OCI-LY1 (cell line): ENCODE measurements around the gene MXD4.

Source experiments
- H2AFZ ChIP-seq: fragments of 200-600 bp; sonication (generic), shearing (Covaris generic); 2 replicates; pipeline ENCODE4 v1.6.0; 2014; ENCODE audit warnings: antibody characterized with exemption, mild to moderate bottlenecking, low read length
- H3F3A ChIP-seq: fragments of 200-600 bp; sonication (generic), shearing (Covaris generic); 2 replicates; pipeline ENCODE4 v1.6.0; 2014; ENCODE audit warnings: mild to moderate bottlenecking, antibody characterized with exemption, low read length, moderate library complexity; ENCODE audit not compliant: insufficient read depth
- H3K27ac ChIP-seq: fragments of 200-600 bp; sonication (generic); 2 replicates; pipeline ENCODE4 v1.5.1; 2014; ENCODE audit warnings: low read length, mixed run types, mild to moderate bottlenecking, low read depth; ENCODE audit not compliant: poor library complexity, severe bottlenecking
- H3K27me3 ChIP-seq: fragments of 200-600 bp; sonication (generic); 2 replicates; pipeline ENCODE4 v1.6.0; 2014; ENCODE audit warnings: antibody characterized with exemption, mild to moderate bottlenecking, low read length, moderate library complexity; ENCODE audit not compliant: insufficient read depth
- H3K36me3 ChIP-seq: fragments of 200-600 bp; sonication (generic); 2 replicates; pipeline ENCODE4 v1.6.1; 2014; ENCODE audit warnings: mild to moderate bottlenecking, antibody characterized with exemption, low read length, moderate library complexity, mixed read lengths; ENCODE audit not compliant: insufficient read depth
- H3K4me1 ChIP-seq: fragments of 200-600 bp; sonication (generic); 2 replicates; pipeline ENCODE4 v1.5.1; 2014; ENCODE audit warnings: mild to moderate bottlenecking, low read length, moderate library complexity; ENCODE audit not compliant: insufficient read depth, severe bottlenecking
- H3K4me2 ChIP-seq: fragments of 200-600 bp; sonication (generic), shearing (Covaris generic); 2 replicates; pipeline ENCODE4 v1.6.1; 2014; ENCODE audit warnings: low read length
- H3K4me3 ChIP-seq: fragments of 200-600 bp; sonication (generic); 2 replicates; pipeline ENCODE4 v1.5.1; 2014; ENCODE audit warnings: low read length, low read depth, mild to moderate bottlenecking, mixed read lengths; ENCODE audit not compliant: poor library complexity, severe bottlenecking
- H3K79me2 ChIP-seq: fragments of 200-600 bp; shearing (Covaris generic); 2 replicates; pipeline ENCODE4 v1.6.1; 2016; ENCODE audit warnings: mixed run types, low read length, mixed read lengths; ENCODE audit not compliant: insufficient read depth
- H3K9ac ChIP-seq: fragments of 200-600 bp; sonication (generic), shearing (Covaris generic); 2 replicates; pipeline ENCODE4 v1.6.1; 2014; ENCODE audit warnings: mild to moderate bottlenecking, low read length, mixed read lengths
- H3K9me2 ChIP-seq: fragments of 200-600 bp; sonication (generic), shearing (Covaris generic); 2 replicates; pipeline ENCODE4 v1.6.1; 2014; ENCODE audit warnings: low read depth, mild to moderate bottlenecking, low read length, mixed read lengths
- H3K9me3 ChIP-seq: fragments of 200-600 bp; shearing (Covaris generic); 2 replicates; pipeline ENCODE4 v1.6.1; 2014; ENCODE audit warnings: low read length, mixed read lengths
- H4K20me1 ChIP-seq: fragments of 200-600 bp; sonication (generic), shearing (Covaris generic); 2 replicates; pipeline ENCODE4 v1.6.0; 2016; ENCODE audit warnings: mild to moderate bottlenecking, low read length; ENCODE audit not compliant: insufficient read depth
- EZH2 ChIP-seq: fragments of 200-600 bp; sonication (generic), shearing (Covaris generic); IDR thresholded peaks from 2 replicates; pipeline ENCODE4 v1.8.0; 2017; ENCODE audit warnings: borderline replicate concordance, mixed run types, mild to moderate bottlenecking, antibody characterized with exemption, low read length, moderate library complexity, mixed read lengths
- TF ChIP-seq, protein P1 (sequence below): fragments of 200-600 bp; sonication (generic), shearing (Covaris generic); IDR thresholded peaks from 2 replicates; pipeline ENCODE4 v1.5.1; 2017; ENCODE audit warnings: mild to moderate bottlenecking, antibody characterized with exemption, low read length, moderate library complexity, mixed read lengths

MXD4 gene

DNA sequence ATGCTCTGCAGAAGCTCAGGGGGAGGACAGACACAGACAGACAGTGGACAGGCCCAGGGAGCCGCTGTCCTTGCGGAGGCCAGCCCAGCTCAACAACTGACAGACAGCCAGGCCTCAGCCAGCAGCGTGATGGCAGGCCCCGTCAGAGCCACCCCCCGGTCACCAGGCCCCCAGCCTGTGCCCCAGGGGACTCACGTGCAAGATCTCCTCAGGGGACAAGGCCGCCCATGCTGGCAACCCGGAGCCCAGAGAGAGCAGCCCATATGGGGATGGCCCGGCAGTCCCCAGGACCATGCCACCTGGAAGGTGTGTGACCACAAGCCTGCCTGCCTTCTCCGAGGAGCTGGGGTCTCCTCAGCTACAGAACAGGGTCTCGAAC lies 28.0 kb upstream of the MXD4 start:
- Histone ChIP-seq H2AFZ (no peak overlapping the region), H3K4me1 (peaks cover 12% of the 10 kb centered on the region), H3K79me2 (no peaks in the 10 kb centered on the region), H3K27me3 (no peaks in the 10 kb centered on the region), H3K9me3 (no peaks in the 10 kb centered on the region), H4K20me1 (no peaks in the 10 kb centered on the region), H3K4me2 (no peak overlapping the region), H3K36me3 (no peaks in the 10 kb centered on the region; the same call in 1 of the 2 replicates), H3K27ac (no peak overlapping the region), H3F3A (no peaks in the 10 kb centered on the region), H3K4me3 (no peak overlapping the region), H3K9ac (no peak overlapping the region), H3K9me2 (no peaks in the 10 kb centered on the region)
- TF ChIP-seq, protein P1, sequence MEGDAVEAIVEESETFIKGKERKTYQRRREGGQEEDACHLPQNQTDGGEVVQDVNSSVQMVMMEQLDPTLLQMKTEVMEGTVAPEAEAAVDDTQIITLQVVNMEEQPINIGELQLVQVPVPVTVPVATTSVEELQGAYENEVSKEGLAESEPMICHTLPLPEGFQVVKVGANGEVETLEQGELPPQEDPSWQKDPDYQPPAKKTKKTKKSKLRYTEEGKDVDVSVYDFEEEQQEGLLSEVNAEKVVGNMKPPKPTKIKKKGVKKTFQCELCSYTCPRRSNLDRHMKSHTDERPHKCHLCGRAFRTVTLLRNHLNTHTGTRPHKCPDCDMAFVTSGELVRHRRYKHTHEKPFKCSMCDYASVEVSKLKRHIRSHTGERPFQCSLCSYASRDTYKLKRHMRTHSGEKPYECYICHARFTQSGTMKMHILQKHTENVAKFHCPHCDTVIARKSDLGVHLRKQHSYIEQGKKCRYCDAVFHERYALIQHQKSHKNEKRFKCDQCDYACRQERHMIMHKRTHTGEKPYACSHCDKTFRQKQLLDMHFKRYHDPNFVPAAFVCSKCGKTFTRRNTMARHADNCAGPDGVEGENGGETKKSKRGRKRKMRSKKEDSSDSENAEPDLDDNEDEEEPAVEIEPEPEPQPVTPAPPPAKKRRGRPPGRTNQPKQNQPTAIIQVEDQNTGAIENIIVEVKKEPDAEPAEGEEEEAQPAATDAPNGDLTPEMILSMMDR, result no peak
- TF ChIP-seq EZH2, result no peak

DNA sequence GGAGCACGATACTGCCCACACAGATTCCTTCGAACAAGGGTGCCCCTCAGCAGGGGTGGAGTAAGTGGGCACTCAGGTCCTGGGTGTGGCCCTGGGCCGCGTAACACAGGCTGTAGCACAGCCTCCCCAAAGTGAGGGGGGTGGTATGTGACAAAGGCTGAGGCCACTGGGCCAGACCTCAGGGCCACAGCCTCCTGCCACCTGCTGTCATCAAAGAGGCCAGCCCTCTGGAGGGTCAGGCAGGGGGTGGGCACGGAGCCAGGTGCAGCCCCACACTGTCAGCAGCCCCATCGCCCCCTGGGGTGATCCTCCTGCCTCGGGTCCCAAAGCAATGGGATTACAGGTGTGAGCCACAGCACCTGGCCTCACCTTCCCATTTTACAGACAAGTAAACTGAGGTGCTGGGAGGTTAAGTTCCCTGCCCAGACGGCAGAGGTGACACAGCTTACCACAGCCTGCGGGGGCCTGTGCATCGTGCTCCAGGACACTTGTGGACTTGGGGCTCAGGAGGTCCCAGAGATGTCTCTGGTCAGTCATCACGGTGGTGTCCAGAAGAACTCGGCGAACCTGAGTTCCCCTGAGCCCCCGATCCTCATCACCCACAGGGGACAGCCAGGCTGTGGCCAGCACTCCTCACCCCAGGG lies 27.5 kb upstream of the MXD4 start:
- no peak overlapping the region for H2AFZ ChIP-seq
- H3K27ac ChIP-seq, result no peak overlapping the region
- no peaks in the 10 kb centered on the region for H3K27me3 ChIP-seq
- no peaks in the 10 kb centered on the region for H3K9me2 ChIP-seq
- no peaks in the 10 kb centered on the region; the same call in 1 of the 2 replicates for H3K36me3 ChIP-seq
- H3K9me3 ChIP-seq, result no peaks in the 10 kb centered on the region
- no peak overlapping the region for H3K4me2 ChIP-seq
- H3K4me3 ChIP-seq, result no peak overlapping the region
- H3K9ac ChIP-seq, result no peak overlapping the region
- H3F3A ChIP-seq, result no peaks in the 10 kb centered on the region
- H3K79me2 ChIP-seq, result no peaks in the 10 kb centered on the region
- no peak for TF ChIP-seq EZH2
- TF ChIP-seq, protein P1, result no peak
- H3K4me1 ChIP-seq, result peaks cover 12% of the 10 kb centered on the region
- no peaks in the 10 kb centered on the region for H4K20me1 ChIP-seq

DNA sequence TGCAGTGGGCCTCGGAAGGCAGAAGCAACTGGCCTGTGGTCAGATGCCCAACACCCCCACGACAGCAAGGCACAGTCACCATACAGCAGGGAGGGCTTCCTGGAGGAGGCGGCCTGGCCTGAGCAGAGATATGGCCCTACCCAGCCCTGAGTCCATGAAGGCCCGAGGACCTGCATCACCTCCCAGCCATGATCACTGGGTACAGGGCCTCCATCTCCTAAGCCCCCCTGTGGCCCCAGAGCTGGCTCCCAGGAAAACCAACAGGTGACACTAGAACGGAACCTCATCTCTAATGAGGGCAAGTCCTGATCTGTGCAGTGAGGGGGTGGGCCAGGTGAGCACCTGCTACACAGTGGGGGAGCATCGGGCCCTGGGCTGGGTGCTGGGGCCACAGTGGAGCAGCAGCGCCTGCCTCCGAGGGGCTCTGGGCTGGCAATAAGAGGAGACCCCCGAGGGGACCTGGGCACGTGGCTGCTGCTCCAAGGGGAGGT lies 26.2 kb upstream of the MXD4 start:
- Histone ChIP-seq H2AFZ (no peak overlapping the region), H3K9me3 (no peaks in the 10 kb centered on the region), H4K20me1 (no peaks in the 10 kb centered on the region), H3K36me3 (no peaks in the 10 kb centered on the region), H3K9me2 (no peaks in the 10 kb centered on the region), H3K9ac (no peak overlapping the region), H3K4me3 (no peak overlapping the region), H3K27me3 (no peaks in the 10 kb centered on the region), H3F3A (no peaks in the 10 kb centered on the region), H3K4me1 (peaks cover 12% of the 10 kb centered on the region), H3K79me2 (no peaks in the 10 kb centered on the region), H3K27ac (no peak overlapping the region), H3K4me2 (no peak overlapping the region)
- no peak for TF ChIP-seq EZH2
- TF ChIP-seq, protein P1, result no peak
